GM15510 (cell line): Measurements from ENCODE around the gene TMEM259.

ENCODE experiments used
- POLR2A ChIP-seq: IDR thresholded peaks from 3 replicates; pipeline ENCODE4 v1.6.1; 2011; ENCODE audit warnings: borderline replicate concordance; ENCODE audit not compliant: insufficient read length; ENCODE audit errors: extremely low read depth

TMEM259 gene

GRCh38 chr19:1017115-1017905 is 3.6 kb downstream of the TMEM259 start:
- TF ChIP-seq POLR2A: no peak

- TF ChIP-seq POLR2A: no peak
These were observed 4.2 kb downstream of the TMEM259 start for GRCh38 chr19:1016647-1017114.

GRCh38 chr19:1015782-1016646 is 4.9 kb downstream of the TMEM259 start:
- TF ChIP-seq POLR2A: no peak

GRCh38 chr19:1015061-1015781 is 5.7 kb downstream of the TMEM259 start:
- no peak for TF ChIP-seq POLR2A

- TF ChIP-seq POLR2A: no peak
These were observed 6.5 kb downstream of the TMEM259 start for GRCh38 chr19:1014161-1015060.

- TF ChIP-seq POLR2A: no peak
These were observed 7.7 kb downstream of the TMEM259 start for GRCh38 chr19:1013218-1013617.

GRCh38 chr19:1012334-1012733 is 8.6 kb downstream of the TMEM259 start:
- TF ChIP-seq POLR2A: no peak

GRCh38 chr19:1011831-1012333 is 9.0 kb downstream of the TMEM259 start:
- TF ChIP-seq POLR2A: no peak

- no peak for TF ChIP-seq POLR2A
These were observed 10.1 kb downstream of the TMEM259 start for GRCh38 chr19:1010586-1011510.

GRCh38 chr19:1009981-1010538 is 10.9 kb downstream of the TMEM259 start:
- no peak for TF ChIP-seq POLR2A

- no peak for TF ChIP-seq POLR2A
These were observed 11.6 kb downstream of the TMEM259 start for GRCh38 chr19:1009041-1009980.
